HG03575 (cell line): ENCODE measurements around the gene DOCK2.

Source experiments
- ATAC-seq: cut with Tn5 transposase; IDR thresholded peaks from one replicate; pipeline ENCODE4 v1.9.1; 2021; ENCODE audit not compliant: unreplicated experiment, insufficient number of reproducible peaks, low FRiP score; ENCODE audit errors: extremely low read depth

Gene DOCK2

GRCh38 chr5:169668732-169669131, 31.7 kb downstream of the DOCK2 start:
- ATAC-seq: no peak

DNA sequence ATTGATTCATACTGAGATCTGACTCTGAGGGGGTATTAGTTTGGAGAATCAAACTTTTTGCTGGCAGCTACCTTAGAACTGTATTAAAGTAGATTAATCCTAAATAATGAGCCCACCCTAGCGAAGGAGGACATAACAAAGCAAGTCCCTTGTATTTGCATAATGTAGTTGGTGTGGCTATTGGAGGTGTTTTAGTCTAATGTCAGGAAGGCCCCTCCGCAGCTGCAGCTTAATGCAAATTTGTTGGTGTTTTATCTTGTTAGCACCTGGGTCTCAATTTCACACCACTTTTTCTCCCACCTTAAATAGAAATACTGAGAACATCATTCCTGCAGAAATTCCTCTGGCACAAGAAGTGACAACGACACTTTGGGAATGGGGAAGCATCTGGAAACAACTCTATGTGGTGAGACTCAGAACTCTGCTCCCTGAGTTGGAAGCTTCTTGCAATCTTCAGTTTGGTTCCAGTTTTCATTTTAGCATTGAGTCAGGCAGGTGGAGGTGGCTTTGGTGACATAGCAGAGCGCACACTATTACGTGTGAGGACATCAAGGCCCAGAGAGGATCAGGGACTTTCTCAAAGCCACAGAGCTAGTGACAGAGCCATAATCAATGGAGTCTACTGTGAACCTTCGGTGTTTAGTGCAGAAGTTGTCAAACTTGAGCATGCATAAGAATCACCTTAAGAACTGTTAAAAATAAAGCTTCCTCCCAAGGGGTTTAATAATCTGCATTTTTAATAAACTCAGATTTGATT, 33.9 kb downstream of the DOCK2 start:
- peak; percentile 91 for ATAC-seq

GRCh38 chr5:169682026-169682425, 45.0 kb downstream of the DOCK2 start:
- ATAC-seq: no peak

DNA sequence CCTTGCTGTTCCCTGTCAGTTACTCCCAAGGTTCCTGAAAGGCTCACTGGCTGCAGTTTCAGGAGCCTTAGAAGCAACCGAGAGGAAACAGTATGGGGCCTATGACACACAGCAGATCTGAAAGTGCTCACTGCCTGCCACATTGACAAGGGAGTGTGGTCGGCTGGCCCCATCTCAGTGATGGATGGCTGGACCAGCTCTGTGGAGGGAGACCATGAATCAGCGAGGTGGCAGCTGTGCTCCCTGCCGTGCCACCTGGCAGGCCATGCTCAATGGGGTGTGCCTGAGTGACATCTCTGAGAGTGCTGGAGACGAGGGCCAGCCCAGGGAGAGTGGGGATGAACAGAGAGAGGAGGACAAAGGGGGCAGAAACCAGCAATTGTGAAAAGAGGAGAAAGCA, 49.1 kb downstream of the DOCK2 start:
- ATAC-seq: peak; percentile 56

GRCh38 chr5:169688106-169688505, 51.0 kb downstream of the DOCK2 start:
- no peak for ATAC-seq

- ATAC-seq: no peak
Observed at GRCh38 chr5:169691471-169691870, 54.4 kb downstream of the DOCK2 start.

DNA sequence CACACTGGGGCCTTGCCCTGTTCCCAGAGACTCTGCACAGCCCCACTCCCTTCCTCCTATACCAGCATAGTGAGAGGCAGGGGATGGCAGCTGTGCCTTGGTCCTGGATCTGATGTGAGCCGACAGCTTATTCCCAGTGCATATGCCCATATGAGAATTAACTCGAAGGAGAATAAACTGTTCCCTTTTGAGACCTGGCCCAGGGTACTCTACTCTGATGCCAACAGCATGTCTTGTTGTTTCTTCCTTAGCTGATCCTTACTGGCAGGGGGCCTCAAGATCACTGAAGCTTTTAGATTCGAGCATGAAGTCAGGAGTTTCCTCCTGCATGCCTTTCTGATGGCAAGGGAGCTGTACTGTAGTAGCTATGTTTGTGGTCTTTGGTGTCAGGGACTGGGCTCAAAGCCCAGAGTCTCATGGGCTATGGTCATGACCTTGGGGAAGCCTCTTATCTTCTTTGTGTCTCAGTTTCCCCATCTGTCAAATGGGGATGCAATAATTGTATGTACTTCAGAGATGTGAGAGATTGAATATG, 57.1 kb downstream of the DOCK2 start:
- ATAC-seq: no peak

- no peak for ATAC-seq
Observed at GRCh38 chr5:169695025-169695625, 58.0 kb downstream of the DOCK2 start.

DNA sequence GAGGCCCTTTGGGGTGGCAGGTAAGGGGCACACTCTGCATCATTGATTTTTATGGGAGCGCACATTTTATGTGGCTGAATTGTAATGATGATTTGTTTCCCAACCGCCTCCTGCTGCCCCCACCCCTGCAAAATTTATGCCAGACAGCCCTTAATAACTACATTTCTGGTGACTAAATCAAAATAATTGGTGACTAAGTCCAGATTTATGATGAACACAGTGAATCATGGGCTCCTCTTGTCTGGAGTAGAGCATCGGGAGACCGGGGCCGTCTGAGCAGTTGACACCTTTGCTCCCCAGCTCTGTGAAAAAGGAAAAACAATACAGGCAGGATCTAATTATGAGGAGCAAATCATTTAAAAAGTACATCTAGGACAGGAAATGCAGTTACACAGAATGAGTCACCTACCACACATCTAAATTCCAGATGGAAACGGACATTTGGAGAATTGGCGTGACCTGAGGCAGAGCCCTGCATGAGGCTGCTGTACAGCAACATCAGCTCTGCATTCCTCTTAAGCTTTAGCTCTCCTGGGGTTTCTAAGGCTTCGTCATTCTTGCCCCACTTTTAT, 58.9 kb downstream of the DOCK2 start:
- ATAC-seq: no peak

DNA sequence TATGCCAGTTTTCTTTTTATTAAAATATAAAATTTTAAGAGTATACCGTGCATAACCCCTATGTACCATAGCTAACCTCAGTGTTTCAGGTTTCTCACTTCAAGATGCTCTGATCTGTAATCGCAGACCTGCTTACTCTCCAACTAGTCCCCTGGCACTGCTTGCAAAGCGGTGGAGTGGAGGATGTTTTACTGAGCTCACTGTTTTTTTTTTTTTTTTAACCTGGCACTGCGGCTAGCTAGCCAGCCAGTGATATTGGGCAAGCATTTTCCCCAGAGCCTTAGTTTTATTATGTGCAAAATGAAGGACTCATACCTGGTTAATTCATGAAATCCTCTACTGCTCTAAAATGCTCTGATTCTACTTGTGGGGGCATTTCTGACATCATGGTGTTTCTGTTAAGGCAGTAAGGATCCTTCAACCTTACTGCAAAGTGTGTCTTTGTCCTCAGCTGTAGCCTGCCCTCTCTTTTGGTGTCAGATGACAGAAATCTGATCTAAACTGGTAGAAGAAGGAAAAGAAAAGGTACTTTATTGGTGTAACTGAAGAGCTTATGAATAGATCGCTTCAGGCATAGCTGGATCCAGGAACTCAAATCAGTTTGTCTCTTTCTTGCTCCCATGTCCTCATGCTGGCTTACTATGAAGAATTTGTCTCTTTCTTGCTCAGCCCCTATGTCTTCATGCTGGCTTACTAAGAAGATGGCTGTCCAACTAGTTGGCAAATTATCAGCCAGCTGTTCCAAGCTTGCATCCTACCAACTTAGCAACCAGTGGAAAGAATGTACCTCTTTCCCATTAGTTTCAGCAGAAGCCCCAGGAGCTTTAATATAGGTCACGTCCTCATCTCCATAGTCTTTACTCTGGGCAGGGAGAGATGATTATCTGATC, 59.8 kb downstream of the DOCK2 start:
- ATAC-seq: no peak

DNA sequence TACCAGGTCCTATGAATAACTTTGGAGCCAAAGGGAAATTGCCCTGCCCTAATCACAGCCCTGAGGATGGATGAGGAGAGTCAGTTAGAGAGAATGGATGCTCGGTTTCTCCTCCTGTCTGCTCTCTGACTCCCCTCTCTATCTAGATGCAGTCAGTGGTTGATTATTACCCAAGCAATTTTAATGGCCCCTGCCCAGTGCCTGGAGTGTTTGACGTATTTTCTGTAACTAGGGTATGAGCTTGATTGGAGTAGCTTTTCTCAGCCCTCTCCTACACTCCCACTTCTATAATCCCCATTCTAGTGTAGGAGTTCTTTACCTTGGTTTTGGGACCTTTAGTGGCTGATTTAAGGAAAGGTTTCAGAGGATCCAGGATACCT, 60.4 kb downstream of the DOCK2 start:
- no peak for ATAC-seq

DNA sequence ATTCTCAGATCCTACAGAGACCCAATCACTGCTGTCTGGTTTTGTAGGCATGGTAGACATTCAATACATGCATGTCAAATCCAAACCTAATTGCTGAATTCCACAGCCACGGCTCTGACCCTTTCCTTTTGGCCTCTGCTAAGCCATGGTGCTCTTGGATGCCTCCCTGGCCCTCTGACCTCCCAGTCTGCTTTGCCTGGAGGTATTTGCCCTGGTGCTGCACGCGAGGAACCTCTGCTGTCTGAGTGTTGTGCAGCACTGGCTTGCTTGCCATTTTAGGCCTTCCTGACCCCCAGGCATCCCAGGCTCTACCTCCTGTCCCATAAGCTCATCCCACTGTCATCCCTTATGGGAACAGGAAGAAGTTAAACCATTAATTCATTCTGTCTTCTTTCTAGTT, 60.9 kb downstream of the DOCK2 start:
- no peak for ATAC-seq

- ATAC-seq: no peak
Observed at GRCh38 chr5:169700611-169701010, 63.5 kb downstream of the DOCK2 start.

DNA sequence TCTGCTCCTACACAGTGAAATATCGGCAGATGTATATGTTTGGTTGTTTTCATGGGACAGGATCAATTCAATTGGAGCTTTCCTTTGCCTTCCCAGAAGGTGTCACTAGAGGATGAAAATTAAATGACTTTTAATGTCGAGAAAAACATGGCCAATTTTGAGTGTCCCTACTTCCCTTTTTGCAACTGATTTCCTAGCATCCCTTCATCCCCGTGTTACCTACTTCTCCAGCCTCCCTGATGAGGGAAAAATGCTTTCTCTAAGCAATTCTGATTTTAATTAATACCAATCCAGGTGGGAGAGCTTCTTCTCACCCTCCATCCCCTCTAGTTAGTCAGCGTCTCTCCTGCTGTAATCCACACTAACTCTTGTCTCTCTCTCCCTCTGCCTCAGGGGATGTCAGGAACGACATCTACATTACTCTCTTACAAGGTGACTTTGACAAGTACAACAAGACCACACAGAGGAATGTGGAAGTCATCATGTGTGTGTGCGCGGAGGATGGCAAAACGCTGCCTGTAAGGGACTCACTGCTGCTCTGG, 64.9 kb downstream of the DOCK2 start:
- ATAC-seq: no peak

- peak; percentile 66 for ATAC-seq
Observed at GRCh38 chr5:169702693-169703481, 65.8 kb downstream of the DOCK2 start.

DNA sequence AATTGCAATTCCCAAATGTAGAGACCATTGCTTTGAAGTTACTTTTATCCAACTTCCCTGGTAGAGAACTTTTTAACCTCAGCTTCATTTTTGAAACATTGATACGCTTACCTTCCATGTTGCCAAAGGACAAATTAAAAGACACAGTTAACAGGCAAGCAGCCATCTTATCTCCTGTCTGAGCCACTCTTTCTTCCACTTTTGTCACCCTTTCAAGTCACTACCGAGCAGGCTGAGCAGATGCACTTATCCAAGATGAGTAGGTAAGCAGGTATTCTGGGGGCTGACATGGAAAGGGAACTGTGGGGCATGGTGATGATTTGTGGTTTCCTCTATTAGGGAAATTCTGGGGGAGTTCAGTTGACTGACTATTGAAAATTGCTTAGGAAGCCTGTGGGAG, 66.7 kb downstream of the DOCK2 start:
- ATAC-seq: no peak

- ATAC-seq: no peak
Observed at GRCh38 chr5:169705322-169705721, 68.2 kb downstream of the DOCK2 start.

GRCh38 chr5:169706071-169706470, 69.0 kb downstream of the DOCK2 start:
- ATAC-seq: no peak
